ENCODE data around the gene N4BP2. TPM values are rescaled to one million over a fixed set of nuclear protein-coding genes. Genes with fewer than 3 reads are reported as not detected.
A peak's percentile ranks its signal among the peaks of the same experiment; 100 is the strongest.
"Not testable (repeated sequence)": the region's sequence is repeated elsewhere in the genome, so short reads cannot be mapped to it uniquely, and the experiment has no call there.

The N4BP2 gene
- 10 to 100 TPM in 3 of 4 donors, 1 to 10 TPM in 1; 5.3 to 11.9 (median 11.1) TPM for total RNA-seq

GRCh38 chr4:40056716-40057585 lies at the start of gene N4BP2:
Gene N4BP2 (plus strand): TSS chr4:40056850. CDS start chr4:40097341, 40,491 bp downstream.
- intact Hi-C loops (cut with DNase I; ENCODE audit: low total_unique reads), result no loop called here
- H3K4me3 ChIP-seq (ENCODE audit: low read depth, poor library complexity, severe bottlenecking), result peak within 1 kb of the TSS; percentile 84
- no peak for TF ChIP-seq CTCF (IDR thresholded peaks at IDR 0.05)
- peak in 1 of 2 donors; percentile 64 for TF ChIP-seq POLR2A (IDR thresholded peaks at IDR 0.05)
- DNase-seq (ENCODE audit: low spot score in 2 of 2), result peak; percentile 70 to 96
- WGBS, 2 donors, result 0% methylated on average over 41 to 67 of the region's 99 CpGs

GRCh38 chr4:40016007-40016406 lies 40.6 kb upstream of the N4BP2 start:
- DNase-seq (ENCODE audit: low spot score in 2 of 2), result no peak
- intact Hi-C loops (cut with DNase I; ENCODE audit: low total_unique reads), result no loop called here
- no peak overlapping the region for H3K4me3 ChIP-seq (ENCODE audit: low read depth, poor library complexity, severe bottlenecking)
- WGBS, 2 donors, result 85 to 89% methylated on average over 2 of the region's 2 CpGs
- no peak for TF ChIP-seq CTCF (IDR thresholded peaks at IDR 0.05)
- TF ChIP-seq POLR2A (IDR thresholded peaks at IDR 0.05), result no peak

GRCh38 chr4:40020221-40020620 lies 36.4 kb upstream of the N4BP2 start:
- DNase-seq (ENCODE audit: low spot score in 2 of 2), result no peak
- no peak overlapping the region for H3K4me3 ChIP-seq (ENCODE audit: low read depth, poor library complexity, severe bottlenecking)
- TF ChIP-seq CTCF (IDR thresholded peaks at IDR 0.05), result no peak
- TF ChIP-seq POLR2A (IDR thresholded peaks at IDR 0.05), result no peak
- intact Hi-C loops (cut with DNase I; ENCODE audit: low total_unique reads), result no loop called here
- 95 to 96% methylated on average over 14 to 15 of the region's 15 CpGs for WGBS, 2 donors

GRCh38 chr4:40021116-40021515 lies 35.5 kb upstream of the N4BP2 start:
- H3K4me3 ChIP-seq (ENCODE audit: low read depth, poor library complexity, severe bottlenecking); intact Hi-C loops (cut with DNase I; ENCODE audit: low total_unique reads): not testable (repeated sequence)
- peak in 1 of 2 donors; percentile 34 for DNase-seq (ENCODE audit: low spot score in 2 of 2)
- WGBS, 2 donors, result 81 to 88% methylated on average over 7 of the region's 7 CpGs

- DNase-seq (ENCODE audit: low spot score in 2 of 2); H3K4me3 ChIP-seq (ENCODE audit: low read depth, poor library complexity, severe bottlenecking); intact Hi-C loops (cut with DNase I; ENCODE audit: low total_unique reads): not testable (repeated sequence)
- 90% methylated on average over 7 of the region's 7 CpGs; no CpG with 5 or more reads in 1 of the 2 donors for WGBS, 2 donors
Measured at GRCh38 chr4:40024049-40024448, 32.6 kb upstream of the N4BP2 start.

GRCh38 chr4:40032785-40033184 lies 23.9 kb upstream of the N4BP2 start:
- TF ChIP-seq CTCF (IDR thresholded peaks at IDR 0.05) (no peak), POLR2A (IDR thresholded peaks at IDR 0.05) (no peak)
- DNase-seq (ENCODE audit: low spot score in 2 of 2), result no peak
- intact Hi-C loops (cut with DNase I; ENCODE audit: low total_unique reads), result no loop called here
- no peak overlapping the region for H3K4me3 ChIP-seq (ENCODE audit: low read depth, poor library complexity, severe bottlenecking)
- WGBS, 2 donors, result 75 to 76% methylated on average over 6 to 22 of the region's 22 CpGs
